HEK293T (cell line): Measurements from ENCODE around the gene LRP4.

Source experiments
- BHLHE40 ChIP-seq: fragments of 450-650 bp; IDR thresholded peaks from 2 replicates; pipeline ENCODE4 v1.6.1; 2016; ENCODE audit warnings: mild to moderate bottlenecking, moderate library complexity, borderline replicate concordance
- CTBP1 ChIP-seq: fragments of 450-650 bp; IDR thresholded peaks from 2 replicates; pipeline ENCODE4 v1.6.1; 2016; ENCODE audit warnings: borderline replicate concordance
- ELF4 ChIP-seq: fragments of 450-650 bp; IDR thresholded peaks from 2 replicates; pipeline ENCODE4 v1.6.1; 2017; ENCODE audit warnings: antibody characterized with exemption
- FOXA1 ChIP-seq: fragments of 450-650 bp; IDR thresholded peaks from 2 replicates; pipeline ENCODE4 v1.6.1; 2016; ENCODE audit warnings: mild to moderate bottlenecking
- FOXK2 ChIP-seq: fragments of 450-650 bp; IDR thresholded peaks from 2 replicates; pipeline ENCODE4 v1.6.1; 2016; ENCODE audit warnings: mild to moderate bottlenecking
- PKNOX1 ChIP-seq: fragments of 450-650 bp; IDR thresholded peaks from 2 replicates; pipeline ENCODE4 v1.6.1; 2016
- SP1 ChIP-seq: fragments of 450-650 bp; IDR thresholded peaks from 2 replicates; pipeline ENCODE4 v1.6.1; 2017
- SUZ12 ChIP-seq: fragments of 450-650 bp; IDR thresholded peaks from 2 replicates; pipeline ENCODE4 v1.6.1; 2016; ENCODE audit warnings: mild to moderate bottlenecking
- ZNF384 ChIP-seq: fragments of 450-650 bp; IDR thresholded peaks from 2 replicates; pipeline ENCODE4 v1.6.1; 2016

- TF ChIP-seq BHLHE40 (no peak), ZNF384 (no peak), FOXA1 (no peak), SUZ12 (no peak), CTBP1 (no peak), PKNOX1 (no peak), FOXK2 (no peak), ELF4 (no peak), SP1 (no peak)
Observed at GRCh38 chr11:46890665-46891064, 27.7 kb downstream of the LRP4 start.
